Skin epidermis (tissue), 12 donors: ENCODE measurements around the gene KTN1.
A peak's percentile ranks its signal among the peaks of the same experiment; 100 is the strongest.

Experiments
- H3K27ac ChIP-seq, 21 experiments: fragments of 200-600 bp; sonication (generic) in 11 of 21; one replicate each; pipeline ENCODE4 v1.5.0; 2020; ENCODE audit warnings: mild to moderate bottlenecking in 3 of 21, inconsistent platforms in 2 of 21, moderate library complexity in 2 of 21
- H3K4me3 ChIP-seq, 7 experiments: fragments of 200-600 bp; sonication (generic) in 2 of 7; one replicate each; pipeline ENCODE4 v1.5.0; 2020; ENCODE audit warnings: inconsistent platforms in 2 of 7, mild to moderate bottlenecking in 2 of 7, moderate library complexity in 1 of 7

KTN1 gene

DNA sequence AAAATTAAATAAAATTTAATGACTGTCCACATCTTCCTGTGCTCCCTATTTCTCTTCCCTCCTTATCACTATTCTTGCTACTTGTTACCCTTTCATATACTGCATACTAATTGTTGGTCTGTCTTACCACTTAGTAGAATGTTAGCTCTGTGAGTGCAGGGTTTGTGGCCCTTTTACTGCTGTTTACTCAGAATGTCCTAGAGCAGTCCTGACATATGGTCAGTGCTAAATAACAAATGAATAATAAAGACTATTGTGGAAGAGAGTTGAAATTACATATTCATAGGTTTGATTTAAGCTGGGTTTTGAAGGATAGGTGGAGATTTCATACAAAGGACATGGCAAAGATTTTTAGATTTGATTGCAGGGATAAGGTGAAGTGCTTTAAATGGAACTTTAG is 24.5 kb downstream of the KTN1 start:
- H3K4me3 ChIP-seq, result no peak overlapping the region

DNA sequence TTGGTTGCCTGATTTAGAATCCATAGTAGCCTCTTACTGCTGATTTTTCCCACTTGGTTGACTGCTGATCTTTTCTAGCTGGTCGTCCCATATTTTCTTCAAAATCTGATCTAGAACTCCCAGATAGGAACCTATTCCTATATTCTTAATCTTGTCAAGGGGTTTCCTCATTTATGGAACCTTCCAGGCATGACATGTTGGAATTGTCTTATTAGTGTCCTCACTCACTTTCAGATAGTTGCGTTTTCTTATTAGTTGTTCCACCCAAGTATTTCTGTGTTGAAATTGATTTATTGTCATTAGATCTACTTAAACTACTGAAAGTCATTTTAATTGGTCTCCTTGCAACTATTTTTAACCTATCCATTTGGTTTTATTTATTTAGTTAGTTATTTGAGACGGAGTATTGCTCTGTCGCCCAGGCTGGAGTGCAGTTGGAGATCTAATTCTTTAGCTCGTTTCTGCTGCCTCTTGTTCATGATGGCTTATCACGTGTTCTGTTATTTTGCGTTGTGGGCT is 25.0 kb downstream of the KTN1 start:
- Histone ChIP-seq H3K27ac (no peak overlapping the region), H3K4me3 (no peak overlapping the region)

More for the DNA sequence above, 24.5 kb downstream of the KTN1 start:
- H3K27ac ChIP-seq, result no peak overlapping the region

DNA sequence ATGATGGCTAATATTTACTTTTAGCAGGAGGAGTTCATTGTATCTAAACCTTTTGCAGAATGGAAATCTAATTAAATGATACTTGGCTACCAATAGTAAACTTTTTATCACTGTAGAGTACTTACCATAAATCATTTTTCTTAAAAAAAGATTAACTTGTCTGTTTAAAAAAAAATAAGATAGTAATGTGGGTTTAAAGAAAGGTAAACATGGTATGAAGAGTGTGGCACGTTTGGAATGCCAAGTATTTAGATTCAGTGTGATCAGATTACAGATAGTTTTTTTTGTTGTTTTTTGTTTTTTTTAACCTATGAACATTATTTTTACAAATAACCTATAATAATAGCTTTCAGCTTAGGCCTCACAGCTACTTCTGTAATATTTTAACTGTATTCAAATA is 25.8 kb downstream of the KTN1 start:
- H3K27ac ChIP-seq, result no peak overlapping the region
- H3K4me3 ChIP-seq, result no peak overlapping the region

DNA sequence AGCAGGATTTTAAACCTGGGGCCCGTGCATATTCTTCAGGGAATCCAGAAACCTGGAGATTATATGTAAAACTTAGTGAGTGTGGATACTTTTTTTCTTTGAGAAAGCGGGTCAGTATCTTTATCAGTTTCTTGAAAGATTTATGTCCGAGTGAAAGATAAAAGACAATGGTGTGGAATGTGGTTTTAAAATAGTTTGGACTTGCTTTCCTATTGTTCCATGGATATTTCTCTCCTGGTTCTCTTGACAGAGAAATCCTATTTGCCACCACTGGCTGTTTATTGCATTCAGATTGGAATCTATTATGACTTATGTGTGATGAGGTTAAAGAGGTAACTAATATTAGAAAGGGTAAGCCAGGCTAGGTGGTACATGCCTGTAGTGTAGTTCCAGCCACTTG is 27.4 kb downstream of the KTN1 start:
- Histone ChIP-seq H3K27ac (no peak overlapping the region), H3K4me3 (no peak overlapping the region)

DNA sequence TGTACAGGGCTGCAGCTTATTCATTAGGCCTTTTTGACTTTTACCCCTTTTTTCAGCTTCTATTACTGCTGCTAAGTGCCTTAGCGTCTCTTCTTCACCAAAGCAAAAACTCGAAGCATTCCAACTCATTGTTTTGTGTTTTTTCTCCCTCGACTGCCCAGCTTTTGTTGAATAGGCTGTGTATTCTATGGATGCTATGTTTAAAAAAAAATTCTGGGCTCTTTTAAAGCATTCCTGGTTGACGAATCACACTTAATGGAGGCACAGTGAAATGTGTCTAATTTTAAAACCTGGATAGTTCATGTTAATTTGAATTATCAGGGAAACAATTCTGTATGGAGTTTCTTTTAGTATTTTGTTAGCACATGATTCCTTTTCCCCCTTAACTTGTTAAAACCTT is 29.7 kb downstream of the KTN1 start:
- Histone ChIP-seq H3K27ac (peak overlapping the region in 1 of 21 experiments; percentile 14), H3K4me3 (no peak overlapping the region)

DNA sequence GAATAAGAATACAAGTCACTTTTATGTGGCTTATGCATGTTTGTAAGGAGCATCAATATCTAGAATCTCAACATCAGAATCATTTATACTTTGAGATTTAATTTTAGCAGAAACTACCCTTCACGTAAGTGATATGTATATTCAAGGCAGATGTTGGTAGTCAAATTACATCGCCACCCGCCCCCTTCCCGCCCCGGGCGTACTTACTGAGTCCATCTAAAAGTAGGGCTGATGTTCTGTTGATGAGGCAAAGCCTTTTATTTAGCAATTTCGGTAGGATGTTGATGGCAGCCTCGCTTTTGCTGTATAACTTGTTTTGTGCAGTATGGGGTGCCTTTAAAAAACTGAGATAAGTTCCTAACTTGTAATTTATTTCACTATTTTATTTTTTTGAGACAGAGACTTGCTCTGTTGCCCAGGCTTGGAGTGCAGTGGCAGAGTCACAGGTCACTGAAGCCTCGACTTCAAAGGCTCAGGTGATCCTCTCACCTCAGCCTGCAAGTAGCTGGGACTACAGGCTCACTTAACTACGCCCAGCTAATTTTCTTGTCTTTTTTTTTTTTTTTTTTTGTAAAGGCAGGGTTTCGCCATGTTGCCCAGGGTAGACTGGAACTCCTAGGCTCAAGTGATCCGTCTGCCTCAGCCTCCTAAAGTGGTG is 30.8 kb downstream of the KTN1 start:
- H3K4me3 ChIP-seq, result no peak overlapping the region

DNA sequence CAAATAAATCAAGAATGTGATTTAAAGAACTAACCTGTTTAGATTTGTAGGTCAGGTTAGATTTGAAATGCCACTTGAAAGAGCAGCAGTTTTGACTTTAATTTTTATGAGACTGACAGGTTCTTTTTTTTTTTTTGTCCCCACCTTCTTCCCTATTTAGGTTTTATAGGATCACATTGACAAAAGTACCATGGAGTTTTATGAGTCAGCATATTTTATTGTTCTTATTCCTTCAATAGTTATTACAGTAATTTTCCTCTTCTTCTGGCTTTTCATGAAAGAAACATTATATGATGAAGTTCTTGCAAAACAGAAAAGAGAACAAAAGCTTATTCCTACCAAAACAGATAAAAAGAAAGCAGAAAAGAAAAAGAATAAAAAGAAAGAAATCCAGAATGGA is 31.9 kb downstream of the KTN1 start:
- H3K4me3 ChIP-seq, result no peak overlapping the region
- no peak overlapping the region for H3K27ac ChIP-seq

More for the DNA sequence above, 30.8 kb downstream of the KTN1 start:
- H3K27ac ChIP-seq, result no peak overlapping the region

DNA sequence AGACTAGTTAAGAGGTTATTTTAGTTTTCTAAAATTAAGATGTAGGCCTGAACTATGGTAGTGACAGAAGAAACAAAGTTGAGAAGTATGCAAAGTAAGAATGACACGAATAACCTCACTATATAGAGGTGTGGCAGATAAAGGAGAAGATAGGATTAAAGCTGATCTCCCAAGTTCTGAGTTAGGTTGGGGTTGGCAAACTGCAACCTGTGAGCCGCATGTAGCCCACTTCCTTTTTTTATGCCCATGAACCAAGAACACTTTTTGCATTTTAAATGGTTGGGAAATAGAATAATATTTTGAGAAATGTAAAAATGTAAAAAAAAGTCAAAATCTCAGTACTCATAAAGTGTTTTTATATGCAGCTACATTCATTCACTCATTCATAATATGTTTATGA is 34.3 kb downstream of the KTN1 start:
- Histone ChIP-seq H3K27ac (no peak overlapping the region), H3K4me3 (no peak overlapping the region)

DNA sequence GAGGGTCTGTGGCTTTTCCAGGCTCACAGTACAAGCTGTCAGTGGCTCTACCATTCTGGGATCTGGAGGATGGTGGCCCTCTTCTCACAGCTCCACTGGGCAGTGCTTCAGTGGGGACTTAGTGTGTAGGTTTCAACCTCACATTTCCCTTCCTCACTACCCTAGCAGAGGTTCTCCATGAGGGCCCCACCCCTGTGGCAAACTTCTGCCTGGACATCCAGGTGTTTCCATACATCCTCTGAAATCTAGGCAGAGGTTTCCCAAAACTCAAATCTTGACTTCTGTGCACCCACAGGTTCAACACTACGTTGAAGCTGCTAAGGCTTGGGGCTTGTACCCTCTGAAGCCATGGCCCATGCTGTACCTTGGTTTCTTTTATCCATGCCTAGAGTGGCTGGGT is 40.3 kb downstream of the KTN1 start:
- Histone ChIP-seq H3K4me3 (no peak overlapping the region), H3K27ac (no peak overlapping the region)

DNA sequence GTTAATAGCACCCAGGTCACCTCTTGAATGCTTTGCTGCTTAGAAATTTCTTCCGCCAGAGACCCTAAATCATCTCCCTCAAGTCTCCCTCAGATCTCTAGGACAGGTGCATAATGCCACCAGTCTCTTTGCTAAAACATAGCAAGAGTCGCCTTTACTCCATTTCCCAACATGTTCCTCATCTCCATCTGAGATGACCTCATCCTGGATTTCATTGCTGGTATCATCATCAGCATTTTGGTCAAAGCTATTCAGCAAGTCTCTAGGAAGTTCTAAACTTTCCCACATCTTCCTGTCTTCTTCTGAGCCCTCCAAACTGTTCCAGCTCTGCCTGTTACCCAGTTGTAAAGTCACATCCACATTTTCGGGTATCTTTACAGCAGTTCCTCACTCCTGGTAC is 41.0 kb downstream of the KTN1 start:
- Histone ChIP-seq H3K4me3 (no peak overlapping the region), H3K27ac (no peak overlapping the region)

DNA sequence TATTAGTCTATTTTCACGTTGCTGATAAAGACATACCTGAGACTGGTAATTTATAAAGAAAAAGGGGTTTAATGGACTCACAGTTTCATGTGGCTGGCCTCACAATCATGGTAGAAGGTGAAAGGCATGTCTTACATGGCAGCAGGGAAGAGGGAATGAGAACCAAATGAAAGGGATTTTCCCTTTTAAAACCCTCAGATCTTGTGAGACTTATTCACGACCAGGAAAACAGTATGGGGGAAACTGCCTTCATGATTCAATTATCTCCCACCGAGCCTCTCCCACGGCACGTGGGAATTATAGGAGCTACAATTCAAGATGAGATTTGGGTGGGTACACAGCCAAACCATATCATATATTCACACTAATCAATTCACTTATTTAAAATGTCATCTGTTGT is 41.4 kb downstream of the KTN1 start:
- no peak overlapping the region for H3K27ac ChIP-seq

DNA sequence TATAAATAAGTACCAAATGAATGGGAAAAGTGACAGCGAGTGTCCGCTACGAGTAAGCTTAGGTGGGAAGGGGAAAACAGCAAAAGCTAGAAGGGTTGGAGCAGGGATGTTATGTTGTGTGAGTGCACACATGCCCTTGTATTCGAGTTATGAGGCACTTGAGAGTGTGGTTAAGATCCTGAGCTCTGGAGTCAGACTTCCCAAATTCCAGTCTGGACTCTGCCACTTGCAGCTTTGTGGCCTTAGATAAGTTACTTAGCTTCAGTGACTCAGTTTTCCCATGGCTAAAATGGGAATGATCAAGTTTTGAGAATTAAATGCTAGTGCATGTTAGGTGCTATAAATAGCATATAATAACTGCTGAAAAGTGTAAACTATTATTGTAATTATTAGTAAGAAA is 44.9 kb downstream of the KTN1 start:
- no peak overlapping the region for H3K27ac ChIP-seq

More for the DNA sequence above, 41.4 kb downstream of the KTN1 start:
- no peak overlapping the region for H3K4me3 ChIP-seq

DNA sequence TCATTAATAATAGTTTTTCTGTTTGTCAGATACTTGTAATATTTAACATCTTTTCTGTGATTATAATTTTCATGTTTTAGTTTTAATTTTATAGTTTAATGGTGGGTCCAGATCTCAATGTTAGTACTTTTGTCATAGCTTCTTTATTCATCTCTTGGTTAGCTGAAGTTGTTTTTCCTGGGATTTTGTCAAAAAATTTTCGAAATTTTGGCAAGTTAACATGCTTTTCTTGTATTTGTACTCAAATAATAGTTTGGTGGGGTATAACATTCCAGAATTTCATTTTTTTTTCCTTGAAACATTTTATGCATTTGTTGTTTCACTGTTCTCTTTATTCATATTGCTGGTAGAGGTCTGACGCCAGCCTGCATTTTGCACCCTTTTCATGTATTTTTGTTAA is 45.5 kb downstream of the KTN1 start:
- no peak overlapping the region for H3K27ac ChIP-seq
- no peak overlapping the region for H3K4me3 ChIP-seq

More for the DNA sequence above, 44.9 kb downstream of the KTN1 start:
- no peak overlapping the region for H3K4me3 ChIP-seq

DNA sequence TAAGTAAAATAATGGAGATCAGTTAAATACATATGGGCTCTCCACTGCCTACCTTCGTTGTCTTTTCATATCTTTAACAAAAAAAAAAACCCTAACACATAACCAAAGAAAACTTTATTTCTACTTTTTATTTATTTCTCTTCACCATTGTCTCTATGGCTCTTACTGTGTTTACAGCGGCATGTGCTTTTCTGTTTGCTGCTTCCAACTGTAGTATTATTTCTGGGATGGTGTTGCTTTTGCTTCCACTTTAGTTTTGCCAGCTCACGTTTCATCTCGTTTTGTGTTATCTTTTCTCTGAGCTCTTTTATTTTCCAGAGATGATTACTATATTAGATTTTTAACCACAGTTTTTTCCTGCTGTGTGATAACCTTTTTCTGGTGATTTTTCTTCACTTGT is 46.1 kb downstream of the KTN1 start:
- no peak overlapping the region for H3K4me3 ChIP-seq
- peak overlapping the region in 1 of 21 experiments; percentile 10 for H3K27ac ChIP-seq

DNA sequence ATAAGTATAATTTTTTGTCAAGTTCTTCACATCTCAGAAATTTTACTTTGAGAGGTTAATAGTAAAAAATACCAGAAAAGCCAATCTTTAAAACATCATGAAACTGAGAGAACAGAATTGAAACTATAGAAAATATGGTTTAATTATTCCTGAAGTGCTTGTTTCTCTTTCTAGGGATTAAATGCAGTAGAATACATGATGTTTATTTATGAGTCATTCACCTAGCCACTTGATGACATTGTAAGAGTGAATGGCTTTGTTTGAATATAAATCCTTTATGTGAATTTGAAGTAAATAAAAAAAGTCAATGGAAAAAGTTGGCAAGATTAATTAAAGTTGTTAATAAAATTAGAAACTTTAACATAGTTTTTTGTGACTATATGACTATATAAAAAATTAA is 48.4 kb downstream of the KTN1 start:
- H3K27ac ChIP-seq, result no peak overlapping the region
- H3K4me3 ChIP-seq, result no peak overlapping the region

DNA sequence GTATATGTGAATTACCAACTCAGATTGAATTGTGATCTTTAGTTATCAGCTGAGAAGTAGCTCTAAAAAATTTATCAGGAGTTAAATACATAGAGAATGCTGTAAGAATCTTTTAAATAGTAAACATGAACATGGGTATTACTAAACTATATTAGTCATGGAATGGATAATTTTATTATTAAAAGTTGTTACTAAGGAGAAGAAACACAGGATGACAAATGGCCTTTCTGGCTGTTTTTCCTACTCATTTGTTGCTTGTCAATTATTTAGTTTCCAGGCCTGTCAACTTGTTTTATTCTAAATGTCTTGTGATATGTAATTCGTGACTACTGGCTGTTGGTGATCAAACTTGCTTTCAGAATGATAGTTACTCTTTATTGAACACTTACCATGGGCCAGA is 58.7 kb downstream of the KTN1 start:
- Histone ChIP-seq H3K27ac (no peak overlapping the region), H3K4me3 (no peak overlapping the region)

DNA sequence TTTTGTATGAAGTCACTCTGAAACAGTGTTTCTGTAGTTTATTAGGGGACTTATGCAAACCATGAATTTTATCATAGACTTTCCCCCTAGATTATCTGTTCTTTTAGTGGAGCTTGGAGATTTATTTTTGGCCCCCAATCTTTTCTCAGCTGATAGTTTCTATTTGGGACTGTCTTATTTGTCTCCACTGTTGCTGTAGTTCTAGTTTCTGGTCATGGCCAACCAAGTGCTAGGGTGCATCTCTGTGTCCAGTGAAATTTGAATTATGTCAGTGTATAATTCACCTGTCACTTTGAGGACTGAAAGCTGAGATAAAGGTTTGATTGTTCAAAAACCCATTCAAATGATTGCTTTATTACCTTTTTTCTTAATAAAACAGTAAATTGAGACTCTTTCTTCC is 61.3 kb downstream of the KTN1 start:
- no peak overlapping the region for H3K27ac ChIP-seq
- H3K4me3 ChIP-seq, result no peak overlapping the region

DNA sequence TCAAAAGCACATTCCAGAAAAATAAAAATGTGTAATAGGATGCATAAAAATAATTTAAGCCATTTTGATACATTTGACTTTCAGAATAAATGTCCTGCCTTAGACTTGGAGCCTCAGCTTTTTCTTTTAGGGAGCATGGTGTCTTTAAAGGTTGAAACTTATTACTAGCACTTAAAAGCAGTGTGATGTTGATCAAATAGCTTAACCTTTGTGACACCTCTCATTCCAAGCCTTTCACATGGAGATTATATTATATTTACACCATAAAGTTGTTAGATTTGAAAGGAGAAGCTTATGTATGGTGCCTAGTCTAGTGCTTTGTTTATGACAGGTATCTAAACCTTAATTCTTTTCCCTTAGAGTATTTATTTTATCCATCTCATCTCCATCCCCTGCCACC is 61.9 kb downstream of the KTN1 start:
- no peak overlapping the region for H3K27ac ChIP-seq
- H3K4me3 ChIP-seq, result no peak overlapping the region

DNA sequence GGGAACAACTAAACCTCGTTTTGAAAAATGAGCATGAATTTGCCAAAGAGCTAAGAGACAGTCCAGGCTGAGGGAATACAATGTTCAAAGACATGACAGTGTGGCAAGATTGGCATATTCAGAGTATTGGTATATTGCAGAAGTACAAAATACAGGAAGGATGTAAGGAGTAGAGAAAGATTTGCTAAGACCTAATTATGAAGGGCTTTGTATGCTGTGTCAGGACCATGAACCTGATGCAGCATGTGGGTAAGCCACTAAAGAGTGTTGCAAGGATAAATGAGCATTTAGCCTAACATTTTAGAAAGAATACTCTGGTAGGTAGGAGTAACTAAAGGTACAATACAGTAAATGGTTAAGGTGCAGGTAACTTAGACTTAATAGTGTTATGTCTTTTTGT is 65.1 kb downstream of the KTN1 start:
- Histone ChIP-seq H3K27ac (no peak overlapping the region), H3K4me3 (no peak overlapping the region)

DNA sequence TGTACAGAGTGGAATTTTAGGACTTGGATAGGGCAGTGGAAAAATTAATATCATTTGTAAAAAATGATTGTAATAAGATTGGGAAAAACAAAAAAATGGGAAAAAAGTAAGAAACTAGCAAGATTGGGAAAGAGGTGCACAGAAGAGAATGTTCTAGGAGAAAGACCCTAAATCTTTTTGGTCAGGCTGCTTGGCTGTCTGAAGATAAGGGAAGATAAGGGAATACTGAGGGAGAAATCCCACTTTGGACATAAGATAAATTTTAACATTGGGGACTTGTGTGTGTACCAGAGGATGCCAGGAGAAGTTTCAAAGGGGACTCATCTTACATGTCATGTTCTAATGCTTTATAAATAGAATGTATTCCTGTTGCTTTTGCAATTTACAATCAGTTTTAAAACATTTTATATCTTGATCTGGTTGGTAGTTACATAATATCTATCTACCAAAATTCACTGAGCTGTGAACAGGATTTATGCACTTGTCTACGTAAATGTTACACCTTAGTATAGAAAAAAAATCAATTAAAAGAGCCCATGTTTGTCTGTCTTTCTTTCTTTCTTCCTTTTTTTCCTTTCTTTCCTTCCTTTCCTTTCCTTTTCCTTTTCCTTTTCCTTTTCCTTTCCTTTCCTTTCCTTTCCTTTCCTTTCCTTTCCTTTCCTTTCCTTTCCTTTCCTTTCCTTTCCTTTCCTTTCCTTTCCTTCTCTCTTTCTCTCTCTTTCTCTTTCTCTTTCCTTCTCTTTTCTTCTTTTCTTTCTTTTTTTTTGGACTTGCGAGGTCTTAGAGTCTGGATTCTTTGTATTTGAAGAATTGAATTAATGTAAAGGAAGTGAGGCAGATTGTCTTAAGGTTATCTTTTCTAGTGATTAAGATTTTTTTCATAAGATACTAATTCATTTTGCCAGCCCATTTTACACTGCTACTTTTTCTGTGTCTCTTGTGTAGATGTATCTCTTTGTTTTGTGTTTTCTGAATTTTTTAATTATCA is 66.1 kb downstream of the KTN1 start:
- H3K27ac ChIP-seq, result no peak overlapping the region
- no peak overlapping the region for H3K4me3 ChIP-seq

DNA sequence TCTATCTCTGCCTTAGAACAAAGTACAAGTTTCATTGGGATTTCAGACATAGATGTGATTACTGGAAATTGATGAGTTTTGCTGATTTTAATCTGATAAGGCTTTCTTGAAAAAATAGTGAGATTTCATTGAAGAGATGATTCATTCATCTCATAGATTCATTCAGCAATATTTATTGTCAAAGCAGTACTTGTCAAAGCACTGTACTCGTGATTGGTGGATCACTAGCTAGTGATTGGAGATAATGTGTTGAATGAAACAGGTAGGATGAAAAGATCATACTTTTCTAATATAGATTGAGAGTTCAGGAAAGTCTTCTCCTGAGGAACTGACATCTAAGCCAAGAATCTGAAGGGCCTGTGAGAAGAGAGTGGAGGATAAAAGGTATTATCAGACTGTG is 71.0 kb downstream of the KTN1 start:
- Histone ChIP-seq H3K27ac (no peak overlapping the region), H3K4me3 (no peak overlapping the region)
